ENCODE results near the gene CMTM3. TPM values are rescaled to one million over a fixed set of nuclear protein-coding genes. Genes with fewer than 3 reads are reported as not detected.

CMTM3 gene
- total and polyA plus RNA-seq, 9 of the 15 experiments (the other 6 are each of a cell fraction or from before 2014, with no cell fraction given), result 4.6 to 33.4 (median 17.5) TPM

DNA sequence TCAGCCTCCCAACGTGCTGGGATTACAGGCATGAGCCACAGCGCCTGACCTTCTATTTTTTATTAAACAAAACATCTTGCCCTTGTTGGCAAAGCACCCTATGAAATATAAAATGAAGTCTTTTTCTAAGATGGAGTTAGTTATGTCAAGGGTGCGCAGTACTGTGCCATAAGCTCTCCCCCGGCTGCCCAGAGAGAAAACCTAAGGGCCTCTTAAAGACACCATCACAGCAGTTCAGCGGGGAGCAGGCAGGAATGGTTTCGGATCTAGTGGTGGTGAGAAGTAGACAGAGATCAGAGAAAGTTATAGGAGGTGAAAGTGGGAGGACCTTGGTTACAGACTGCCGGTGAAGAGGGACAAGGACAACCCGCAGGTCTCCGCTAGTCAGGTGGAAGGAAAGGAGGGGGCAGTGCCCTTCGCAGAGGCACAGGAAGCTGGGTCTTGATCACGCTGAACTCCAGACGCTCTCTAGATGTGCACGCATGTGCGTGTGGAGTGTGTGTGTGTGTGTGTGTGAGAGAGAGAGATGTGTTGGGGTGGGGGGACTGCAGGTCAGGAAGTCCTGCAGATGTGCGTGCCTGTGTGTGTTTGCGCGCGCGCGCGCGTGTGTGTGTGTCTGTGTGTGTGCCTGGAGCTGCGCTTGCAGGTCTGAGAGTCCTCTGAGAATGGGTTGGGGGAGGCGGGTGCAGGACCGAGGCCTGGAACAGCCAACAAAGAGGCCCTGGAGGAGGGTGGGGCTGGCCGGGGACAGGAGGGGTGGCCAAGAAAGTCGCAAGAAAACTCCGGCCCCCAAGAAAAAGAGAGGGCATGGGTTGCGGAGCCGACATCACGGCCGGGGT lies 748 bp upstream of the CMTM3 start (continued):
- TF ChIP-seq, protein P1, sequence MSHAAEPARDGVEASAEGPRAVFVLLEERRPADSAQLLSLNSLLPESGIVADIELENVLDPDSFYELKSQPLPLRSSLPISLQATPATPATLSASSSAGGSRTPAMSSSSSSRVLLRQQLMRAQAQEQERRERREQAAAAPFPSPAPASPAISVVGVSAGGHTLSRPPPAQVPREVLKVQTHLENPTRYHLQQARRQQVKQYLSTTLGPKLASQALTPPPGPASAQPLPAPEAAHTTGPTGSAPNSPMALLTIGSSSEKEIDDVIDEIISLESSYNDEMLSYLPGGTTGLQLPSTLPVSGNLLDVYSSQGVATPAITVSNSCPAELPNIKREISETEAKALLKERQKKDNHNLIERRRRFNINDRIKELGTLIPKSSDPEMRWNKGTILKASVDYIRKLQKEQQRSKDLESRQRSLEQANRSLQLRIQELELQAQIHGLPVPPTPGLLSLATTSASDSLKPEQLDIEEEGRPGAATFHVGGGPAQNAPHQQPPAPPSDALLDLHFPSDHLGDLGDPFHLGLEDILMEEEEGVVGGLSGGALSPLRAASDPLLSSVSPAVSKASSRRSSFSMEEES (CRISPR knock-in tag; IDR thresholded peaks at IDR 0.05), result no peak
- no peak for TF ChIP-seq MBD2 (IDR thresholded peaks at IDR 0.05; ENCODE audit: borderline replicate concordance, low read depth)
- TF ChIP-seq, protein P2, sequence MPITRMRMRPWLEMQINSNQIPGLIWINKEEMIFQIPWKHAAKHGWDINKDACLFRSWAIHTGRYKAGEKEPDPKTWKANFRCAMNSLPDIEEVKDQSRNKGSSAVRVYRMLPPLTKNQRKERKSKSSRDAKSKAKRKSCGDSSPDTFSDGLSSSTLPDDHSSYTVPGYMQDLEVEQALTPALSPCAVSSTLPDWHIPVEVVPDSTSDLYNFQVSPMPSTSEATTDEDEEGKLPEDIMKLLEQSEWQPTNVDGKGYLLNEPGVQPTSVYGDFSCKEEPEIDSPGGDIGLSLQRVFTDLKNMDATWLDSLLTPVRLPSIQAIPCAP (CRISPR knock-in tag; IDR thresholded peaks at IDR 0.05; ENCODE audit: borderline replicate concordance), result no peak
- TF ChIP-seq, protein P3, sequence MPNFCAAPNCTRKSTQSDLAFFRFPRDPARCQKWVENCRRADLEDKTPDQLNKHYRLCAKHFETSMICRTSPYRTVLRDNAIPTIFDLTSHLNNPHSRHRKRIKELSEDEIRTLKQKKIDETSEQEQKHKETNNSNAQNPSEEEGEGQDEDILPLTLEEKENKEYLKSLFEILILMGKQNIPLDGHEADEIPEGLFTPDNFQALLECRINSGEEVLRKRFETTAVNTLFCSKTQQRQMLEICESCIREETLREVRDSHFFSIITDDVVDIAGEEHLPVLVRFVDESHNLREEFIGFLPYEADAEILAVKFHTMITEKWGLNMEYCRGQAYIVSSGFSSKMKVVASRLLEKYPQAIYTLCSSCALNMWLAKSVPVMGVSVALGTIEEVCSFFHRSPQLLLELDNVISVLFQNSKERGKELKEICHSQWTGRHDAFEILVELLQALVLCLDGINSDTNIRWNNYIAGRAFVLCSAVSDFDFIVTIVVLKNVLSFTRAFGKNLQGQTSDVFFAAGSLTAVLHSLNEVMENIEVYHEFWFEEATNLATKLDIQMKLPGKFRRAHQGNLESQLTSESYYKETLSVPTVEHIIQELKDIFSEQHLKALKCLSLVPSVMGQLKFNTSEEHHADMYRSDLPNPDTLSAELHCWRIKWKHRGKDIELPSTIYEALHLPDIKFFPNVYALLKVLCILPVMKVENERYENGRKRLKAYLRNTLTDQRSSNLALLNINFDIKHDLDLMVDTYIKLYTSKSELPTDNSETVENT (CRISPR knock-in tag; IDR thresholded peaks at IDR 0.05), result no peak; the same call in 1 of the 2 replicates
- TF ChIP-seq PTRF (tag; IDR thresholded peaks at IDR 0.05), result peak; percentile 87
- TF ChIP-seq, protein P4, sequence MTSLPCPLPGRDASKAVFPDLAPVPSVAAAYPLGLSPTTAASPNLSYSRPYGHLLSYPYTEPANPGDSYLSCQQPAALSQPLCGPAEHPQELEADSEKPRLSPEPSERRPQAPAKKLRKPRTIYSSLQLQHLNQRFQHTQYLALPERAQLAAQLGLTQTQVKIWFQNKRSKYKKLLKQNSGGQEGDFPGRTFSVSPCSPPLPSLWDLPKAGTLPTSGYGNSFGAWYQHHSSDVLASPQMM (CRISPR knock-in tag; IDR thresholded peaks at IDR 0.05), result no peak
- TF ChIP-seq, protein P5, sequence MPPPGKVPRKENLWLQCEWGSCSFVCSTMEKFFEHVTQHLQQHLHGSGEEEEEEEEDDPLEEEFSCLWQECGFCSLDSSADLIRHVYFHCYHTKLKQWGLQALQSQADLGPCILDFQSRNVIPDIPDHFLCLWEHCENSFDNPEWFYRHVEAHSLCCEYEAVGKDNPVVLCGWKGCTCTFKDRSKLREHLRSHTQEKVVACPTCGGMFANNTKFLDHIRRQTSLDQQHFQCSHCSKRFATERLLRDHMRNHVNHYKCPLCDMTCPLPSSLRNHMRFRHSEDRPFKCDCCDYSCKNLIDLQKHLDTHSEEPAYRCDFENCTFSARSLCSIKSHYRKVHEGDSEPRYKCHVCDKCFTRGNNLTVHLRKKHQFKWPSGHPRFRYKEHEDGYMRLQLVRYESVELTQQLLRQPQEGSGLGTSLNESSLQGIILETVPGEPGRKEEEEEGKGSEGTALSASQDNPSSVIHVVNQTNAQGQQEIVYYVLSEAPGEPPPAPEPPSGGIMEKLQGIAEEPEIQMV (tag; conservative IDR thresholded peaks at IDR 0.05; ENCODE audit: low read depth), result peak; percentile 61
- peak; percentile 78 for TF ChIP-seq ZNF589 (CRISPR knock-in tag; IDR thresholded peaks at IDR 0.05; ENCODE audit: low read depth)
- TF ChIP-seq RBM15 (IDR thresholded peaks at IDR 0.05; ENCODE audit: insufficient read depth, low read length), result no peak
- no peak for TF ChIP-seq PML (IDR thresholded peaks at IDR 0.05; ENCODE audit: low read length)
- TF ChIP-seq, protein P6, sequence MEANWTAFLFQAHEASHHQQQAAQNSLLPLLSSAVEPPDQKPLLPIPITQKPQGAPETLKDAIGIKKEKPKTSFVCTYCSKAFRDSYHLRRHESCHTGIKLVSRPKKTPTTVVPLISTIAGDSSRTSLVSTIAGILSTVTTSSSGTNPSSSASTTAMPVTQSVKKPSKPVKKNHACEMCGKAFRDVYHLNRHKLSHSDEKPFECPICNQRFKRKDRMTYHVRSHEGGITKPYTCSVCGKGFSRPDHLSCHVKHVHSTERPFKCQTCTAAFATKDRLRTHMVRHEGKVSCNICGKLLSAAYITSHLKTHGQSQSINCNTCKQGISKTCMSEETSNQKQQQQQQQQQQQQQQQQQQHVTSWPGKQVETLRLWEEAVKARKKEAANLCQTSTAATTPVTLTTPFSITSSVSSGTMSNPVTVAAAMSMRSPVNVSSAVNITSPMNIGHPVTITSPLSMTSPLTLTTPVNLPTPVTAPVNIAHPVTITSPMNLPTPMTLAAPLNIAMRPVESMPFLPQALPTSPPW (CRISPR knock-in tag; IDR thresholded peaks at IDR 0.05), result no peak
- no peak for TF ChIP-seq BHLHE40 (IDR thresholded peaks at IDR 0.05; ENCODE audit: low read length)
- TF ChIP-seq KLF10 (CRISPR knock-in tag; IDR thresholded peaks at IDR 0.05), result no peak
- TF ChIP-seq MTF1 (CRISPR knock-in tag; IDR thresholded peaks at IDR 0.05; ENCODE audit: borderline replicate concordance), result no peak
- TF ChIP-seq, protein P7, sequence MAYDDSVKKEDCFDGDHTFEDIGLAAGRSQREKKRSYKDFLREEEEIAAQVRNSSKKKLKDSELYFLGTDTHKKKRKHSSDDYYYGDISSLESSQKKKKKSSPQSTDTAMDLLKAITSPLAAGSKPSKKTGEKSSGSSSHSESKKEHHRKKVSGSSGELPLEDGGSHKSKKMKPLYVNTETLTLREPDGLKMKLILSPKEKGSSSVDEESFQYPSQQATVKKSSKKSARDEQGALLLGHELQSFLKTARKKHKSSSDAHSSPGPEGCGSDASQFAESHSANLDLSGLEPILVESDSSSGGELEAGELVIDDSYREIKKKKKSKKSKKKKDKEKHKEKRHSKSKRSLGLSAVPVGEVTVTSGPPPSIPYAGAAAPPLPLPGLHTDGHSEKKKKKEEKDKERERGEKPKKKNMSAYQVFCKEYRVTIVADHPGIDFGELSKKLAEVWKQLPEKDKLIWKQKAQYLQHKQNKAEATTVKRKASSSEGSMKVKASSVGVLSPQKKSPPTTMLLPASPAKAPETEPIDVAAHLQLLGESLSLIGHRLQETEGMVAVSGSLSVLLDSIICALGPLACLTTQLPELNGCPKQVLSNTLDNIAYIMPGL (CRISPR knock-in tag; IDR thresholded peaks at IDR 0.05), result no peak
- peak; percentile 56 for TF ChIP-seq SUPT5H (IDR thresholded peaks at IDR 0.05)
- peak; percentile 62; the same call in 1 of the 2 replicates for TF ChIP-seq ZNF134 (CRISPR knock-in tag; conservative IDR thresholded peaks at IDR 0.05)
